Measurements from ENCODE around the gene PWWP2A.

DNA sequence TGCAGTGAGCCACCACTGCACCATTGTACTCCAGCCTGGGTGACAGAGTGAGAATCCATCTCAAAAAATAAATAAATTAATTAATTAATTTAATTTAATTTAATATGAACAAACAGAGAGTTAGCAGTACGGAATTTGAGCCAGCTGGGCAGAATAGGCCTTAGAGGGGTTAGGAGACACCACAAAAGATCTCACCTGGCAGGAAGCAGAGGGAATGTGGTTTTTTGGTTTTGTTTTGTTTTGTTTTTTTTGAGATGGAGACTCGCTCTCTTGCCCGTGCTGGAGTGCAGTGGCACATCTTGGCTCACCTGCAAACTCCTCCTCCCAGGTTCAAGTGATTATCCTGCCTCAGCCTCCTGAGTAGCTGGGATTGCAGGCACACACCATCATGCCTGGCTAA lies 31.8 kb upstream of the PWWP2A start:
- TF ChIP-seq, protein P1, sequence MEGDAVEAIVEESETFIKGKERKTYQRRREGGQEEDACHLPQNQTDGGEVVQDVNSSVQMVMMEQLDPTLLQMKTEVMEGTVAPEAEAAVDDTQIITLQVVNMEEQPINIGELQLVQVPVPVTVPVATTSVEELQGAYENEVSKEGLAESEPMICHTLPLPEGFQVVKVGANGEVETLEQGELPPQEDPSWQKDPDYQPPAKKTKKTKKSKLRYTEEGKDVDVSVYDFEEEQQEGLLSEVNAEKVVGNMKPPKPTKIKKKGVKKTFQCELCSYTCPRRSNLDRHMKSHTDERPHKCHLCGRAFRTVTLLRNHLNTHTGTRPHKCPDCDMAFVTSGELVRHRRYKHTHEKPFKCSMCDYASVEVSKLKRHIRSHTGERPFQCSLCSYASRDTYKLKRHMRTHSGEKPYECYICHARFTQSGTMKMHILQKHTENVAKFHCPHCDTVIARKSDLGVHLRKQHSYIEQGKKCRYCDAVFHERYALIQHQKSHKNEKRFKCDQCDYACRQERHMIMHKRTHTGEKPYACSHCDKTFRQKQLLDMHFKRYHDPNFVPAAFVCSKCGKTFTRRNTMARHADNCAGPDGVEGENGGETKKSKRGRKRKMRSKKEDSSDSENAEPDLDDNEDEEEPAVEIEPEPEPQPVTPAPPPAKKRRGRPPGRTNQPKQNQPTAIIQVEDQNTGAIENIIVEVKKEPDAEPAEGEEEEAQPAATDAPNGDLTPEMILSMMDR (IDR thresholded peaks at IDR 0.05; ENCODE audit: low read length) = no peak
- no peak for TF ChIP-seq EZH2 (optimal IDR thresholded peaks at IDR 0.05; ENCODE audit: low read depth, low read length)

All from MM.1S (cell line).